HG02571 (cell line): ENCODE data around the gene TXNDC11.

Experiments used
- ATAC-seq: cut with Tn5 transposase; IDR thresholded peaks from one replicate; pipeline ENCODE4 v1.9.1; 2021; ENCODE audit warnings: mild to moderate bottlenecking, moderate library complexity; ENCODE audit not compliant: unreplicated experiment

TXNDC11 gene

DNA sequence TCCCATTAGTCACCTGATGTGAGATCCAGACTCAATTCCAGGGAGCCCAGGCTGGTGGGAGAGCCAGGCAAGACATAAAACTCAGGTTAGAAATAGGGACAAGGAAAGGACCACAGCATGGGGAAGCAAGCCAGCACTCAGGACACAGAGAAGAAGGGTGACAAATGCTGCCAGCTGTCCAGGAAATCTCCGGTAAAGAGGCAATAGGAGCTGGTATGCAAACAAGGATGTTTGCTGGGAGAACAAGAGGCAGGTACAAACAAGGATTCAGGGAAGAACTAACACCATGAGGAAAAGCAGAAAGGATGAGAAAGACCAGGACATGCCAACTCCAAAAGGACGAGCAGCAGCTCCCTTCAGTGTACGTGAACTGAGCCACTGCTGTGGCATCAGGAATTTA lies 10.2 kb upstream of the TXNDC11 start:
- no peak for ATAC-seq

DNA sequence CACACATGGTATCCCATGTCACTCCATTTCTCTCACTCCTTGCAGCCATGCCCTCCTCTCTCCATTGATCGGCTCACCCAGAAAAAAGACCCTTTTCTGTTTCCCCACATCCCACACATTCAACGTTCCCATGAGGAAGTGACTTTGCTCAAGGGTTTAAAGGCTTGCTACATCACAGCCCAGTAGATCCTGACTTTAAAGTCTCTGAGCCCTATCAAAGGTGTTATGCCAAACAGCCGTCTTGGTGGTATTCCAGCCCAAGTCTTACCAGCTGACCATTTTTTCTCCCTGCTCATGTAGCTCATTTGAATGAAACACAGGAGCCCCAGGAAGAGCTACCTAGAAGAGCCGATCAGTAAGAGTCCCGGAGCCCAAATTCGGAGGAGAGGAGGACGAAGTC lies 7.4 kb upstream of the TXNDC11 start:
- no peak for ATAC-seq

DNA sequence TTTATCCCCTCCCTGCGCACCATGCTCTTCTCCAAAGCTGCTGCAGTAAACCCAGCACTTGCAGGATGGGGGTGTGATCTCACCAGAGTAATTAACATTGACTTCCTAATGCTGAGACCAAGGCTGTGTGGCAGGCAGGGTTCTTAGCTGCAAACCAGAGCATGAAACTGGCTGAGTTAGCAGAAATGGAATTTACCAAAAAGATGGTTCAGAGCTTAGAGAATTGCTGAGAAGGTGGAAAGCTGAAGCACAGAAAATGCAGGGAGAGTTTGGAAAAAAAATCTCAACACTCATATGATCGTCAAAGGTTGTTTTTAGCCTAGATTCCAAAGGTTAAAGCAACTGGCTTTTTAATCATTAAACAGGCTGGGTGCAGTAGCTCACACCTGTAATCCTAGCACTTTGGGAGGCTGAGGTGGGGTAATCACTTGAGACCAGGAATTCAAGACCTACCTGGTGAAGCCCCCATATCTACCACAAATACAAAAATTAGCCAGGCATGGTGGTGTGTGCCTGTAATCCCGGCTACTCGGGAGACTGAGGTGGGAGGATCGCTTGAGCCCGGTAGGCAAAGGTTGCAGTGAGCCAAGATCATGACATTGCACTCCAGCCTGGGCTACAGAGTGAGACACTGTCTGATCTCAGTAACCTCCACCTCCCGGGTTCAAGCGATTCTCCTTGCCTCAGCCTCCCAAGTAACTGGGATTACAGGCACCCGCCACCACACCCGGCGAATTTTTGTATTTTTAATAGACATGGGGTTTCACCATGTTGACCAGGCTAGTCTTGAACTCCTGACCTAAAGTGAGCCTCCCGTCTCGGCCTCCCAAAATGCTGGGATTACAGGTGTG lies 6.0 kb upstream of the TXNDC11 start:
- ATAC-seq: no peak

DNA sequence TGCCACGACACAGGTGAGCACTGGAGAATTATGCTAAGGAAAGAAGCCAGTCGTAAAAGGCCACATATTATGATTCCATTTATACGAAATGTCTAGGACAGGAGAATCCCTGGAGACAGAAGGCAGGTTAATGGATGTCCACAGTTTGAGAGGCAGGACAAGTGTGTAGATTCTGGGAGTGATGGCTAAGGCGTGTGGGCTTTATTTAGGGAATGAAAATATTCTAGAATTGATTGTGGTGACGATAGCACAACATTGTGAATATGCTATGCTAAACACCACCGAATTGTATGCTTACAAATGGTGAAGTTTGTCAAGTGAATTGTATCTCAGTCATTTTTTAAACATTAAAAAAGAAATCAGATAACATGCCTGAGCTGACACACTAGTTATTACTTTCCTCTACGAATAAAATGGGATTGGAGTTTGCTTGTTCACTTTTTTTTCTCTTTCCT lies 5.3 kb upstream of the TXNDC11 start:
- no peak for ATAC-seq

DNA sequence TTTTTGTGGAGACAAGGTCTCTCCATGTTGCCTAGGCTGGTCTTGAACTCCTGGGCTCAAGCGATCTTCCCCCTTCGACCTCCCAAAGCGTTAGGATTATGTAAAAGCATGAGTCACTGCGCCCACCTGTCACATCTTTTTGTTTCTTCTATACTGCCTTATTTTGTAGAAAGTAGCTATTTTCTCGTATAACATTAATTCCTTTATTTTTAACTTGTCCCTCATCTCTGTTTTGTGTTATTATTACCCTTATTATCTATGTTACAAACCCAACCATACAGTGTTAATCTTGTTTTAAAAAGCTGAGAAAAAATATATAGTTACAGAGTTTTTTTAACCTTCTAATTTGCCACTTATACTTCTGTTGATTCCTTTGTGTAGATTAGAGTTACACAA lies 1.4 kb upstream of the TXNDC11 start:
- ATAC-seq: no peak

DNA sequence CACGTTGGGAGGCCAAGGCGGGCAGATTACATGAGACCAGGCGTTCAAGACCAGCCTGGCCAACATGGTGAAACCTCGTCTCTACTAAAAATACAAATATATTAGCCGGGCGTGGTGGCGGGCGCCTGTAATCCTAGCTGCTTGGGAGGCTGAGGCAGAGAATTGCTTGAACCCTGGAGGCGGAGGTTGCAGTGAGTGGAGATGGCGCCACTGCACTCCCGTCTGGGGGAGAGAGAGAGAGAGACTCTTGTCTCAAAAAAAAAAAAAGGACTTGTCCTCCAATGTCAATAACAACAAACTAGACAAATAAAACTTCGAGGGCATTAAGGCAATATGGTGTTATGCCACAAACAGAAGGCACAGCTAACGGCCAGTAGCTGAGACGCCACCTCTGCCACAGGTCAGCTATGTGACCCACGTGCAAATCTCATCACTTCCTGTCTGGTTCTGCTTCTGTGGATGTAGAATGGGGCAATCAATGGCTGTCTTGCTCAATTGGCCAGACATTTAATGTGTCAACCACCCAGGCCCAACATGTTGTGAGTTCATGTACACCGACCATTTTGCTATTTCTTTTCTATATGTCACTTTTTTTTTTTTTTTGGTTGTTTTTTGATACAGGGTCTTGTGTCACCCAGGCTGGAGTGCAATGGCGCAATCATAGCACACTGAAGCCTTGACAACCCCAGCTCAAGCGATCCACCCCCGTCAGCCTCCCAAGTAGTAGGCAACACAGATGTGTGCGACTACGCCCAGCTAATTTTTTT lies 834 bp upstream of the TXNDC11 start:
- ATAC-seq: no peak

DNA sequence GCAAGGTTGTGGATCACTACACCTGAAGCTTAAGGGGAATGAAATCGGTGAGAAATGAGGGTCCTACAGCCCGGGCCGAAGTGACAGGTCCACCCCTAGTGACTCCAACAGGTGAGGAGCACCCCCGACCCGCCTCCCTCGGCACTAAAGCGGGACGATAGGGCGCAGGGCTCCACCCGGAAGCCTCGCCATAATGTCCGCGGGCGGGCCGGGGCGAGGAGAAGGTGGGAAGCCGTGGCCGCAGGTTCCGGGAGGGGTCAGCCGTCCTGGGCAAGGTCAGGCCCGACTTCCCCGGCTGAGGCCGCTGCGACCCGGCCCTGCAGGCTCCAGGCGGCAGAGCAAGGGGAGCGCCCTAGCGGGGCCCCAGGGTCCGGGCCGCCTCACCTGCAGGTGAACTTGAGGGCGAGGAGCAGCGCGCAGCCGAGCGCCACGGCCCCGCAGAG lies 543 bp downstream of the TXNDC11 start:
- peak; percentile 19 for ATAC-seq

DNA sequence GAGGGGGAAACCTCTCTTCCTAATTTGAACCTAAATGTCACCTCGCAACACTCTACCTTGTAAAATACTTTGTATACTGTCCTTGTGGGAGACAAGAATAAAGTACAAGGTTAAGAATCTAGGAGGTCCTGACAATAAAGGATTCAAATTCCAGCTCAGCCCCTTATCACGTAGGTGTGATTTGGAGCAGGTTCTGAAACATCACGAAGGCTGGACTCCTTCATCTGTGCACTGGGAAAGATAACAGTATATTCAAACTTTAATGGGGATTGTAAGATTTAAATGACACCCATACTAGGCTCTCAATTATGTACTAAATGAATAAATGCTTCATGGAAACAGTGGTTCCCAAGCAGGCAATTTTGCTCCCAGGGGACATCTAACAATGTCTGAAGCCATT lies 2.1 kb downstream of the TXNDC11 start:
- ATAC-seq: no peak

DNA sequence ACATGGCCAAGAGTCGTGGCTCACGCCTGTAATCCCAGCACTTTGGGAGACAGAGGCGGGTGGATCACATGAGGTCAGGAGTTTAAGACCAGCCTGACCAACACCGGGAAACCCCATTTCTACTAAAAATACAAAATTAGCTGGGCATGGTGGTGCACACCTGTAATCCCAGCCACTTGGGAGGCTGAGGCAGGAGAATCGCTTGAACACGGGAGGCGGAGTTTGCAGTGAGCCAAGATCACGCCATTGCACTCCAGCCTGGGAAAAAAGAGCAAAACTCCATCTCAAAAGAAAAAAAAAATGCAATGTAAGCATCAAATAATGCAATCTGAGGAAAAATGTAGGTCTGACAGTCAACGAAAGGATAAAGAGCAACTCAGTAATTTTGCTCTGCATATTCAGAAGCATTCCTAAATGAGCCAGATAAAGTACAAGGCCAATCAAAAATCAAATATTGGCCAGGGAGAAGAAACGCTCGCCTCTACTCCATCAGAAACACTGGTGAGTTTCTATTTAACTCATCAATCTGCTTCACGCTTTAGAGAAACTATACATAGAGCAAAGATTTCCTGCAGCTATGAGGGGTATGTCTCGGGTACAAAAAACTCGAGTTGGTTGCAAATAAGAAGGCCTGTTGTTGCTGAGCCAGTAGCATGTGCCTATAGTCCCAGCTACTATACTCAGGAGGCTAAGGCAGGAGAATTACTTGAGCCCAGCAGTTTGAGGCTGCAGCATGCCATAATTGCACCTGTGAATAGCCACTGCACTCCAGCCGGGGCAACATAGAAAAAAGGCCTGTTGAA lies 3.7 kb downstream of the TXNDC11 start:
- ATAC-seq: no peak

DNA sequence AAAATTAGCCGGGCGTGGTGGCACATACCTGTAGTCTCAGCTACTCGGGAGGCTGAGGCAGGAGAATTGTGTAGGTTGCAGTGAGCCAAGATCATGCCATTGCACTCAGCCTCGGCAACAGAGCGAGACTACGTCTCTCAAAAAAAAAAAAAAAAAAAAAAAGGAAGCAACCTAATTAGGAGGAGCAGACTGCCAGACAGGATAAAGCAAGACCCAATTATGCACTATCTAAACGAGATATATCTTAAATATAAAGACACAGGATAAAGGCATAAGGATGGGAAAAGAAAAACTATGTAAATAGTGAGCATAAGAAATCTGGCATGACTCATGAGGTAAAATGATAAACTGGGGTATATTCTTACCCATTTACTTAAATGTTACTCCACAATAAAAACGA lies 4.9 kb downstream of the TXNDC11 start:
- no peak for ATAC-seq

DNA sequence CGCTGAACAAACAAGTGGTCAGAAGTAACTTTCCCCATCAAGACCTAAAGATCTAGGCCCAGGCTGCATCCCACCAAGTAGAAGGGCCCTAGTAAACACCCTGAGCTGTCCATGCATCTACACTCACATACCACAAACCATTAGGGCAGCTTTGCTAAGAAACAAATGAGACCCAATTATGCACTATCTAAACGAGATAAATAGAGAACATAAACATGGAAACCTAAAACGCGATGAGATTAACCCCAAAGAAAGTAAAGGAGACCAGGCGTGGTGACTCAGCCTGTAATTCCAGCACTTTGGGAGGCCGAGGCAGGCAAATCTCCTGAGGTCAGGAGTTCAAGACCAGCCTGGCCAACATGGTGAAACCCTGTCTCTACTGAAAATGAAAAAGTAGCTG lies 5.8 kb downstream of the TXNDC11 start:
- ATAC-seq: no peak

DNA sequence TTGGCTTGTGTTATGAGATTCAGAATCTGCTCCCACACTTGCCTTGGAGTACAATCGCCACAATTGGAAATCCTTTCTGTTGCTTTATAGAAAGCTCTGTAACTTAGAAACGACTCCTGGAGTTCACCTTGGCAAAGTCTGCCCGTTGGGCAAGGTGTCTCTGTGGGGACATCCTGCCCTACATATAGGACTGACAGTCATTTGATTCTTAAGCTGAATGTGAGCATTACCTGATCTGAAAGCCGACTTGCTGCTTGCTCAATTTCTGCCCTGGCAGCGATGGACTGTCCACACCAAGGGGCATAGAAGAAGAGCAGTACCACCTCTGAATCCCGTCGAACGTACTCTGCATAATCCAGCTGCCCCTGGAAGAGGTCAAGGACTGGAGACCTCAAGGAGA lies 6.9 kb downstream of the TXNDC11 start:
- ATAC-seq: no peak

DNA sequence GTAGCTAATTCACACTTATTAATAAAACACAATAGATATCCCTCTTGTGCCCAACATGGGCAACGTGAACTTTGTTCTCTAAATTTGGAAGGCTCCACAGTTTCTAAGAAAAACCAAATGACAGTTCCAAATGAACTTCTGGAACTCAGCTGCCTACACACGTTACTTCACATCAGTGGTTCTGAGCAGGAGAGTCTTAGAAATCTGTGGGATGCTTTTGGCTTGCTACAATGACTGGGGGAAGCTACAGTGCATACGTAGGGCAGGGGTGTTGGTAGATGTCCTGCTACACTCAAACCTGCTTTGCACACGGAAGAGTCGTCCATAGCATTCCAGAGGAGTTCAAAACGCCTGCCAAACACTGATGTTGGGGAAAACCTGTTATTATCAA lies 8.0 kb downstream of the TXNDC11 start:
- no peak for ATAC-seq

DNA sequence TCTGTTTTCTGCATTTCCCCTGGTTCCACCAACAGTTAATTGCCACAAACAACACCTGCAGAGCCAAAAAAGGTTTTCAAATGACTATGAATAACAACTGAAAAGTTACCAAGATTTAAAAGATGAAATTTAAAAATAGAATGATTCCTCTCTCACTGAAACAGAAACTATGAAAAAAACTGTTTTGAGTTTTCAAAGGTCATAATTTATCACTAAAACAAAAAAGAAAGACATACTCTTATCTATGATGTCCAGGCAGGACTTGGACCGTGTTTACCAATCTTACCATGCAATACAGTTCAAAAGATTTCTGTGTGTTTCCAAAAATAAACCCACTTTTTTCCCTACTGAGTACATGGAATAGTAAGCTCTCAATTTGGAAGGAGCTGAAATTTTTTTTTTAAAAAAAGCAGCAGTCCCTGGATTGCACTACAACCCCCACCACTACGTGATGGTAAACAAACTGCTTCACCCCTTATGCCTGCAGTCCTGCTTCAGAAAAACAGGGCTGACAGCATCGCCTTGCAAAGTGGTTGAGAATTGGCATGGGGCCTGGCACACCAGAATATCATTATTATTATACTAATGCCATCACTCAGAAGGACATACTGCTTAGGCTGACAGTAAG lies 8.5 kb downstream of the TXNDC11 start:
- ATAC-seq: no peak

DNA sequence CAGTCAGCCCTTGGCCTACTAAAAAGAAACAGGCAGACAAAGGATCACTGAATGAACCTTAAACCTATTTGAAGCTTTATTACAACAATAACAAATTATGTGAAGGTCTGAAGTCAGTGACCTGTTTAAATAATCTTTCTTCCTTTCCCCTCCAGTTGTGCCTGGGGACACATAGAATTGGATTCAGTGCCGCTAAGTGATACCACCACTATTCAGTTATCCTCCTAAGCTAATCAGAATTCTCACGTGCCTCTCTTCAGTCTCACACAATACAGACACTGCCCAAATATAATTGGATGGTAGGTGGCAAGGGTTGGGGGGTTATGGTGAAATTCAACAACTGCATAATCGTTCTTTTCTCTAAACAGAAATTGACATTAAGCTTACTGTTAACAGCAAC lies 11.4 kb downstream of the TXNDC11 start:
- no peak for ATAC-seq

DNA sequence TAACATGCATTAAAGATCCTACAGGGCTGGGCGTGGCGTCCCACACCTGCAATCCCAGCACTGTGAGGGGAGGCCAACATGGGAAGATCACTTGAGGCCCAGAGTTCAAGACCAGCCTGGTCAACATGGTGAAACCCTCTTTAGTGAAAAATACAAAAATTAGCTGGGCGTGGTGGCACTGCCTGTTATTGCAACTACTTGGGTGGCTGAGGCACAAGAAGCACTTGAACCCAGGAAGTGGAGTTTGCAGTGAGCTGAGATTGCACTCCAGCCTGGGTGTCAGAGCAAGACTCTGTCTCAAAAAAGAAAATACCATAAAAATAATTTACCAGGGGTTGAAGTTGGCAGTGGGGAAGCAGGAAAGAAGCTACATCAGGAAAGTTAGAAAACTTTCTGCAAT lies 12.9 kb downstream of the TXNDC11 start:
- ATAC-seq: no peak

DNA sequence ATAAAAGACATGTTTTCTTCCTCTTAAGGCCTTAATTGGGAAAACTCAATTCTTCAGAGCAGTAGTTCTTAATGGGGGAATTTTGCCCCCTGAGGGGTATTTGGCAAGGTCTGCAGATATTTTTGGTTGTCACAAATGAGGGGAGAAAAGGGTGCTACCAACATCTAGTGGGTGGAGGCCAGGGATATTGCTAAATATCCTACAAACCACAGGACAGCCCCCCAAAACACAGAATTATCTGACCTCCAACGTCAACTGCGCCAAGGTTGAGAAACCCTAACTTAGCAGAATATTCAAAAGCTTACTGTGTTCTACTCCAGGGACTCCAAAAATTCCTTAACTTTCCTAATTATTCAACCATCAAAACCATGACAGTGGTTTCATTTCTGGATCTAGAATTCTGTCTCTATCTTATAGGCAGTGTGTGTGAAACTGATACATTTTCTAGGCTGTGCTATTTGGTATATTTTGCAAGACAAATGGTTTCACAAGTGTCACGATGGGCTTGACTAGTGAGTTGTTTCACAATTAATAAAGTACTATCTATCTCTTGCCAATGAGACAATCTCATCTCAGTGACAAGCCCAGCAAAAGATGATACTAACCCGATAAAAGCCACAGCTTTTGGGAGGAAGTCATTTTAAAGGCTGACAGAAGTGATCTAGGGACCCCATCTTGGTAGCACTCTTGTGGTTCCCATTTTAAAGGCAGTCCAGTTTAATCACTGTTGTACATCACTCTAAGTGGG lies 14.7 kb downstream of the TXNDC11 start:
- ATAC-seq: no peak

DNA sequence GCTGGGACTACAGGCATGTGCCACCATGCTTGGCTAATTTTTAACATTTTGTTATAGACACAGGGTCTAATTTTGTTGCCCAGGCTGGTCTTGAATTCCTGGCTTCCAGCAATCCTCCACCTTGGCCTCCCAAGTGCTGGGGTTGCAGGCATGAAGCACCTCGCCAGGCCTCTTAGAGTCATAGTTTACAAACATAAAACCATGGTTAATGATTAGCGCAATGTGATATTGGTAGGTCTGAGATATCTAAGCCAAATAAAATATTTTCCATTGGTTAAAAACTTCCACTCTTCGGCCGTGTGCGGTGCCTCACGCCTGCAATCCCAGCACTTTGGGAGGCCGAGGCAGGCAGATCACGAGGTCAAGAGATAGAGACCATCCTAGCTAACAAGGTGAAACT lies 16.6 kb downstream of the TXNDC11 start:
- ATAC-seq: no peak

DNA sequence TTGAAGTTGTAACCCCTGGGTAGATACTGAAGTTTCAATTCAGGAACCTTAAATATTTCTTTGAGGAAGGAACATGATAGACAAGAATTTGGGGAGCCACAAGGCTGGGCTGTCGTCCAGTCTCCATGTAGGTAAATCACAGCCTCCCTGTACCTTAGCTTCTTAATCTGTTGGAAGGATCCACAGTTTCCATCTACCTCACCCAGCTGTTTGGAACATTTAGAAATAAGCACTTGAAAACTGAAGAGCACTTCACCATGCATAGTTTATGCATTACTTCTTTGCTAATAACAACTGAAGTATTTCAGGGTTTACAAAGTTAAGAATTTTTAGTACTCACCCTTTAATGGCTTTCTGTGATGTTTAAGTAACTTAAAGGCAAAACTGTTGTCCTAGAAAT lies 17.2 kb downstream of the TXNDC11 start:
- no peak for ATAC-seq

DNA sequence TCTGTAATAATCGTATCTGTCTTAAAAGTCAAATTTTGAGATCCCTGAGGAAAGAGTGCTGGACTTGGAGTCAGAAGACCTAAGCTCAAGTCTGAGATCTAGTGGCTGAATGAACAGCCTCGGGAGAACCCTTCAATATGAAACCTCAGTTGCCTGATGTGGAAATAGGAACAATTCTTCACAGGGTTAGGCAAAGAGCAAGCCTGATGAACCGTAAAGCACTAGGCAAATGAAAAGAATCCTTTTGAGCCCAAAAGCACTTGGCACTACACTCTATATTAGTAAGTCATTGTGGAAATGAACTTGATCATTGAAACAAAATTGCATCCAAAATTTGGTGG lies 20.2 kb downstream of the TXNDC11 start:
- no peak for ATAC-seq
